Kasumi-1 (cell line): ENCODE measurements around the gene BBS2.

Source experiments
- DNase-seq, 2 experiments: peaks; one replicate each; lab custom pipeline; 2025; lab: John Stamatoyannopoulos, UW

BBS2 gene

GRCh38 chr16:56519459-56520250 is at the start of gene BBS2:
Gene BBS2, minus strand, starts transcription at chr16:56520024. Its CDS starts 162 bp downstream, at chr16:56519862.
- peak; percentile 61 to 65 for DNase-seq

GRCh38 chr16:56564793-56565477 is 45.1 kb upstream of the BBS2 start, which contains the start of gene MT4:
Gene MT4, plus strand, starts transcription at chr16:56565073. Its CDS starts 56 bp downstream, at chr16:56565129.
- DNase-seq = no peak

- no peak for DNase-seq
These were observed 41.3 kb upstream of the BBS2 start for GRCh38 chr16:56561126-56561525.

- no peak for DNase-seq
These were observed 40.6 kb upstream of the BBS2 start for GRCh38 chr16:56560447-56560846.

- DNase-seq = no peak
These were observed 39.3 kb upstream of the BBS2 start for GRCh38 chr16:56559109-56559508.

GRCh38 chr16:56558024-56558747 is 38.4 kb upstream of the BBS2 start:
- no peak for DNase-seq

GRCh38 chr16:56554441-56554840 is 34.6 kb upstream of the BBS2 start:
- DNase-seq = no peak

GRCh38 chr16:56551796-56552738 is 32.2 kb upstream of the BBS2 start:
- DNase-seq = peak in 1 of 2 experiments; percentile 15

- DNase-seq = no peak
These were observed 30.0 kb upstream of the BBS2 start for GRCh38 chr16:56549744-56550385.

- no peak for DNase-seq
These were observed 29.3 kb upstream of the BBS2 start for GRCh38 chr16:56549161-56549560.

GRCh38 chr16:56547949-56548567 is 28.2 kb upstream of the BBS2 start:
- DNase-seq = no peak

- peak; percentile 6 to 9 for DNase-seq
These were observed 27.5 kb upstream of the BBS2 start for GRCh38 chr16:56547120-56547948.

GRCh38 chr16:56542039-56542438 is 22.2 kb upstream of the BBS2 start:
- DNase-seq = no peak

GRCh38 chr16:56539656-56540055 is 19.8 kb upstream of the BBS2 start:
- no peak for DNase-seq

- DNase-seq = no peak
These were observed 18.5 kb upstream of the BBS2 start for GRCh38 chr16:56538331-56538730.

- no peak for DNase-seq
These were observed 15.1 kb upstream of the BBS2 start for GRCh38 chr16:56534847-56535383.

GRCh38 chr16:56532714-56533113 is 12.9 kb upstream of the BBS2 start:
- no peak for DNase-seq

GRCh38 chr16:56530872-56531271 is 11.0 kb upstream of the BBS2 start:
- DNase-seq = no peak

- no peak for DNase-seq
These were observed 5.4 kb upstream of the BBS2 start for GRCh38 chr16:56525236-56525635.
